GM10248 (cell line): ENCODE data around the gene STRADA.

Experiments
- CTCF ChIA-PET: fragments of 300-600 bp; sonication (Branson Sonifier 250); formaldehyde crosslinking; extraction: SDS; loops from one replicate; lab custom pipeline; 2021; ENCODE audit warnings: antibody characterized with exemption; lab: Yijun Ruan, JAX
- POLR2A ChIA-PET: fragments of 350-650 bp; sonication (Branson Sonifier 250); formaldehyde crosslinking; extraction: SDS; loops from one replicate; lab custom pipeline; 2020; ENCODE audit warnings: antibody characterized with exemption; lab: Yijun Ruan, JAX
- DNase-seq: peaks from one replicate; pipeline ENCODE4 v3.0.0; 2012; ENCODE audit errors: extremely low spot score
- CTCF ChIP-seq: IDR thresholded peaks from 2 replicates; pipeline ENCODE4 v1.5.1; 2012; ENCODE audit warnings: mild to moderate bottlenecking, low read depth; ENCODE audit errors: extremely low read depth, missing control alignments, control extremely low read depth

Gene STRADA, protein sequence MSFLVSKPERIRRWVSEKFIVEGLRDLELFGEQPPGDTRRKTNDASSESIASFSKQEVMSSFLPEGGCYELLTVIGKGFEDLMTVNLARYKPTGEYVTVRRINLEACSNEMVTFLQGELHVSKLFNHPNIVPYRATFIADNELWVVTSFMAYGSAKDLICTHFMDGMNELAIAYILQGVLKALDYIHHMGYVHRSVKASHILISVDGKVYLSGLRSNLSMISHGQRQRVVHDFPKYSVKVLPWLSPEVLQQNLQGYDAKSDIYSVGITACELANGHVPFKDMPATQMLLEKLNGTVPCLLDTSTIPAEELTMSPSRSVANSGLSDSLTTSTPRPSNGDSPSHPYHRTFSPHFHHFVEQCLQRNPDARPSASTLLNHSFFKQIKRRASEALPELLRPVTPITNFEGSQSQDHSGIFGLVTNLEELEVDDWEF

DNA sequence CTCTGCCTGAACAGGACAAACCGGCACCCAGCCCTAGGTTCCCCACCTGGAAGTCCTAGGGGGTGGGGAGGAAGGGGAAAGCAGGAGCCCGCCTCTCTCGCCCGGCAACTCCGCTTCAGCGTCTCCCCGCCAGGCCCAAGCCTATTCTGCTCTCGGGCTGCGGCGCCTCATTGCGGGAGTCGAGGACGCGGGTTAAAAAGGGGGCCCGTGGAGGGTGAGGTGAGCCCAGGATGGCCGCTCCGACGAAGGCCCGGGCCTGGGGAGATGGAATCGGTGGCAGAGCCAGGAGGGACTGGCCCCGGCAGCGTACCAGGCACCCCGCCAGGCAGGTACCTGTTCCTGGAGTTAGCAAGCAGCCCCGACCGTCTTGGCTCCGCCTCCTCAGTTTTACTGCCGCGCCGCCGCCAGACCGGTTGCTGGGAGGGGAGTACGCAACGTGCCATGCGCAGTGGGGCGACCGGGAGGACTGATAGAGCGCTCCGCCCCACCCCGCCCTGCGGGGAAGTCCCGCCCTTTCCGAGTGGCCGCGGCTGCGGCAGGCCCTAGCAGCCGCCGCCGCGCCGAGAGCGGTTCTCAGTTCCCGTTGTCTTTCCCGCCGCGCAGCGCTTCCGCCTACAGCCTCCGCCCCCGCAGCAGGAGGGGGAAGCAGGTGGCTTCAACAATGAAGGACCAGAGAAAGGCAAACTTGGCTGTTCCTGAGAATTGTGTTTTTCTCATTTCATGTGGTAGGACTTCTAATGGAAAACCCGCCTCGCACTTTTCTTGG lies at the start of gene STRADA:
Gene STRADA (minus strand): TSS at position 392 of the 766 bp plus-strand sequence. CDS start 13,430 bp downstream, outside the sequence.
- DNase-seq, result peak; percentile 97
- TF ChIP-seq CTCF, result no peak
- ChIA-PET CTCF (interaction anchor here (0.9 to 1.5 kb wide), 5 partner anchors 14 to 107 kb away, joined by 3 to 8 read pairs (median 3); partner anchors contain the start of genes CCDC47 and DDX42), POLR2A (interaction anchor here (0.6 to 1.3 kb wide), 5 partner anchors 9 to 43 kb away, joined by 3 to 6 read pairs (median 3); partner anchors contain the start of genes CCDC47 and DDX42)

GRCh38 chr17:63790057-63790456 lies 48.5 kb upstream of the STRADA start:
- TF ChIP-seq CTCF, result no peak
- DNase-seq, result no peak
- ChIA-PET POLR2A (interaction anchor here (0.7 kb wide), 1 partner anchor 39 kb away, joined by 11 read pairs; no protein-coding TSS in a partner anchor), CTCF (interaction anchor here (1.3 to 2.0 kb wide), 2 partner anchors 12 to 14 kb away, joined by 4 to 8 read pairs; no protein-coding TSS in a partner anchor)

DNA sequence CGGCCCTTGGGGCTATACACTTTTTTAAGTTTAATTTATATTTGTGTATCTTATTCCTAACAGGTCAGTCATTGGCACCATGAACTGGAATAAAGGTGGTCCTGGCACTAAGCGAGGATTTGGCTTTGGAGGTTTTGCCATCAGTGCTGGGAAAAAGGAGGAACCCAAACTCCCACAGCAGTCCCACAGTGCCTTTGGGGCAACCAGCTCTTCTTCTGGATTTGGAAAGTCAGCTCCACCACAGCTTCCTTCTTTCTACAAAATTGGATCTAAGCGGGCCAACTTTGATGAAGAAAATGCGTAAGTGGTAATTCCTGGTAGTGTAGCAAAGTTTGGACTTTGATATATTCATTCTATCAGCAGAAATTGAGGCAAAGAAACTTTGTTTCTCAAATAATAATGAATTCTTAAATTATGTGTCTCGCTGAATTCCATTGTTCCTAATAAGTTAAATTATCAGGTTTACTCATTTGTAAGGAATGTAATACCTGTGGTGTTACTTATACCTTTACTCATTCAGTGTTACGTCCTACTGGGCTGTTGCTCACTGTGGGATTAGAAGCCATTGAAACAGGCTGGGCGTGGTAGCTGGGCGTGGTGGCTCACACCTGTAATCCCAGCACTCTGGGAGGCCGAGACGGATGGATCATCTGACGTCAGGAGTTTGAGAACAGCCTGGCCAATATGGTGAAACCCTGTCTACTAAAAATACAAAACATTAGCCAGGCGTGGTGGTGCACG lies 45.5 kb upstream of the STRADA start:
- no peak for TF ChIP-seq CTCF
- CTCF ChIA-PET, result interaction anchor here (1.3 to 1.7 kb wide), 3 partner anchors 9 to 51 kb away, joined by 3 to 4 read pairs (median 4); no protein-coding TSS in a partner anchor
- no peak for DNase-seq
- POLR2A ChIA-PET, result no interaction called here

DNA sequence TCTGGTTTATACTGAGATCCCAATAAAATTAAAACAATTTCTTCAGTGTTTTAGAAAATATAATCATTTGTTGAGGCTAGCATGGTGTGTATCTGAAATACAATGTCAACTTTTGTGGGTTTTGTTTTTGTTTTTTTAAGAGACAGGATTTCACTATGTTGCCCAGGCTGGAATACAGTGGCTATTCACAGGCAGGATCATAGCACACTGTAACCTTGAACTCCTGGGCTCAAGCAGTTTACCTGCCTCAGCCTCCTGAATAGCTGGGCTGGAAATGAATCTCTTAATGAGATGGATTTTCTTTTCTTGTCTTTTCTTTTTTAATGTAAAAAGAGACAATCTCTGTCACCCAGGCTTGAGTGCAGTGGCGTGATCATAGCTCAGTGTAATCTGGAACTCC lies 44.5 kb upstream of the STRADA start:
- ChIA-PET CTCF (interaction anchor here (0.8 to 1.7 kb wide), 4 partner anchors 10 to 50 kb away, joined by 3 to 4 read pairs (median 4); no protein-coding TSS in a partner anchor), POLR2A (no interaction called here)
- no peak for TF ChIP-seq CTCF
- no peak for DNase-seq

DNA sequence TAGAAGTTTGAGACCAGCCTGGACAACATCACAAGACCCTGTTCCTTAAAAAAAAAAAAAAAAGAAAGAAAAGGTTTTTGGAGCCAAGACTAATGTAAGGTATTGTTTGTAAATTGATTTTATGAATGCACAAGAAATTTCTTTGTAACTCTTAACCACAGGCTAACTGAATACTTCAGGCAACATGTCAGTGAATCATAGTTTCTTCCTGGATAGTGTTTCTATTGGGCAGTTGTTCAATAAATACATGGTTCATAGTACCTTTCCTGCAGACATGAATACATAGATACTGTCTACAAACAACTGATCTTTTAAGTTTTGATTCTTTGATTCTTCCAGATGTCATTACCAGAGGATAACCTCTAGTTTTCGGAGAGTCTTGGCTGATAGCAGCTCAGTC lies 44.0 kb upstream of the STRADA start:
- POLR2A ChIA-PET, result no interaction called here
- CTCF ChIA-PET, result interaction anchor here (1.7 kb wide), 1 partner anchor 10 kb away, joined by 4 read pairs; no protein-coding TSS in a partner anchor
- DNase-seq, result no peak

More for the DNA sequence above, 44.0 kb upstream of the STRADA start:
- TF ChIP-seq CTCF, result no peak
